ENCODE results near the gene CEBPG.

Gene CEBPG

DNA sequence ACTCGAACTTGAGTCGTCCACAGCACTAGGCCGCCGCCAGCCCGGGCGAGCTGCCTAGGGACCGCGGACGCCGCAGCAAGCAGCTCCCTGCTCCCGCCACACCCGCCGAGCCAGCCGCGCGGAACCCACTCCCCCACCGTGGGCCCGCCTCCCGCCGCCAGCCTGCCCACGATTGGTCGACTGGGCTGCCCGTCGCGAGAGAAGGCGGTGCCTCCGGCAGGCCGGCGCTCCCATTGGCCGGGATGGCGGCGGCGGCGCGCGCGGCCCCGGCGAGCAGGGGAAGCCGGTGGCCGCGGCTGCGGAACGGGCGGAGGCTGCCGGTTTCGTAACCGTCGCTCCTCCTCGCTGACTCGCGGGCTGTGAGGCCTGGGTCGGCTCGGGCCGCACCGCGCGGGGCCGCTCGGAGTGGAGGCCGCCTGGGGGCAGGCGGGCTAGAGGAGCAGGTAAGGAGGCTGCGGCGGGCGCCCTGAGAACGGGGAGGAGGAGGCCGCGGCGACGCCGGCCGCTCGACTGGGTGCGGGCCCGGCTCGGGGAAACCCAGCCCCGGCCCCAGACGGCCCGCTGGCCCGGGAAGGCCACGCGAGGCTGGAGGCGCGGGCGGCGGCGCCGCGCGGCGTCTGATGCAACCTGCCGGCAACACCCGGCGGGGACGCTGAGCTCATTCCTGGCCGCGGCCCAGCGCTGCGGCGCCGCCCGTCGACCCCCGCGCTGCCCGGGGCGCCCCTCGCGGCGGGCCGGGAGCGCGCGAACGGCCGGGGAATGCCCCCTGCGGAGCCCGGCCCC lies at the start of gene CEBPG:
CEBPG (plus strand) TSS at position 257 of the 783 bp plus-strand sequence. CDS start 5,531 bp downstream, outside the sequence.
- peak; percentile 71 to 78 for DNase-seq

DNA sequence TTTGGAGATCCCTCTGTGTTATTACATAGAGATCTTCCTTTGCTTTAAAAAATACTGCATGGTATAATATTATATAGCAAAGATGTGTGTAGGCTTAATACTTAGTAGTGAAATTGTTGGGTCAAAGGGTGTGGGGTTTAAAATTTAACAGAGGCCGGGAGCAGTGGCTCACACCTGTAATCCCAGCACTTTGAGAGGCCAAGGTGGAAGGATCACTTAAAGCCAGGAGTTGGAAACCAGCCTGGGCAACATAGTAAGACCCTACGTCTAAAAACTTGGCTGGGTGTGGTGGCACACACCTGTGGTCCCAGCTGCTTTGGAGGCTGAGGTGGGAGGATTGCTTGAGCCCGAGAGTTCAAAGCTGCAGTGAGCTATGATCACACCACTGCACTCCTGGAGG lies 48.9 kb upstream of the CEBPG start:
- DNase-seq: no peak

DNA sequence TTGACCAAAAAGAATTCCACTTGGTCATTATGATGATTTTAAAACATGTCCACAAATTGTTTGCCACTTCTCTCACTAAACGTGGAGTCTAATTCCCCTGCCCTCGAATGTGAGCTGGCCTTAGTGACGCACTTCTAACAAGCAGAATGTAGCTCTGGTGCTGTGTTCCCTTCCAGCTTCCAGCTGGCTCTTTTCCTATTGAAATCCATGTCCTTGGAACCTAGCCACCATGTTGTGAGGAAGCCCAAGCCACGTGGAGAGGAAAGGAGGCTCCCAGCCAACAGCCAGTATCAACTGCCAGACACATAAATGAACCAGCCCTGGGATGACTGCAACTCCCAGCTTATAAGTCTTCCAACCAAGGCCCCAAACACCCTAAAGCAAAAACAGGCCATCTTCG lies 47.6 kb upstream of the CEBPG start:
- DNase-seq: no peak

DNA sequence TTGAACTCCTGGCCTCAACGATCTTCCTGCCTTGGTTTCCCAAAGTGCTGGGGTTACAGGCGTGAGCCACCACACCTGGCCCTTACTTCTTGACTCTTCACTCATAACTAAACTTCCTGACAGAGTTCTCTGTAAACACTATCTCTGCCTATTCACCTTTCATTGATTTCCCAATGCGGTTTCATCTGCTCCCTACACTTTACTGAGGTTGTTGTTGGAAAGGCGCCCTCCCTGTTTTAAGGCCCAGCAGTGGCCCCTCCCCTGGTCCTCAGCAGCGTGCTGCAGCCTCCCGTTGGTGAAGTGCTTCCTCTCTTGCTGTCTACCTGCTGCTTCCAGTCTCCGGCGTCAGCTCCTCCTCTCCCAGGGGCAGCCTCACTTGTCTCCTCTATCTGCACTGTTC lies 44.4 kb upstream of the CEBPG start:
- no peak for DNase-seq

DNA sequence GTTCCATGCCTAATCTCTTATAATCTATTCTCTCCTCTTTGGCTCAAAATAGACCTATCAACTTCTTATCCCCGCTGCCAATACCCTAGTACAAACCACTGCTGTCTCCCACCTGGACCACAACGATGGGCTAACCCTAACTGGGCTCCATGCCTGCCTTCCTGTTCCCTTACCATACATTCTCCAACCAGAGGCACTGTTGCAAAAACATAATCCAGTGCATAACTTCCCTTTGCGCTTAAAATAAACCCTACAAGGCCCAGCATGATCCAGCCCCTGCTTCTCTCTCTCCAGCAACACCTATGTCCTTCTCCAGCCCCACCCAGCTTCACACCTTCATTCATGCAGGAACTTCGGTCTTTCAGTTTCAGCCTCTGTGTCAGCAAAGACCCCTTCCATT lies 43.8 kb upstream of the CEBPG start:
- DNase-seq: peak in 1 of 2 experiments; percentile 4

DNA sequence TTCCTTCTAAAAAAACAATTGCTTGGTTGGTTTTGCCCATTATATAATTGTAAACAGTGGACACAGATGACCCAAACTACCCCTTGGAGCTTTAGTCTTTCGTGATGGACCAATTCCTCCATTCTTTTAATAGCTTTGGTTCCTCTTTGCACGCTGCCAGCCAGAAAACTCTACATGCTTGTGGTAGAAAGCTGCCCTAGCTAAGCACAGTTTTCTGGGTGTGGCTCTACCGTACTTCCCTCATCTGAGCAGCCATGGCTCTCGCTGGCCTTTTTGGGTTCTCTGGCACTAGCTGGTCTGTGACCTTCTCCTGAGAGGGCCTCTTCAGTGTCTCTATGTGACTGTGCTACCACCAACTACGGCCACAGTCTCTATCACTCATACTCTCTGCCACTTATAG lies 41.3 kb upstream of the CEBPG start:
- DNase-seq: peak; percentile 49 to 51

DNA sequence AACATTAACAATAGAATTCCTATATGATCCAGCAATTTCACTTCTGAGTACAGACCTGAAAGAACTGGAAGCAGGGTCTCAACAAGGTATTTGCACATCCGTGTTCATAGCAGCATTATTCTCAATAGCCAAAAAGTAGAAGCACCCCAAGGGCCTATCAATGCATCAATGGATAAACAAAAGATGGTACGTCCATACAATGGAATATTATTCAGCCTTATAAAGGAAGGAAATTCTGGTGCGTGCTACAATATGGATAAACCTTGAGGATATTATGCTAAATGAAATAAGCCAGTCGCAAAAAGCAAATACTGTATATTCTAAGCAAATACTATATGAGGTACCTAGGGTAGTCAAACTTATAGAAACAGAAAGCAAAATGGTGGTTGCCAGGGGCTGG lies 40.4 kb upstream of the CEBPG start:
- DNase-seq: no peak

DNA sequence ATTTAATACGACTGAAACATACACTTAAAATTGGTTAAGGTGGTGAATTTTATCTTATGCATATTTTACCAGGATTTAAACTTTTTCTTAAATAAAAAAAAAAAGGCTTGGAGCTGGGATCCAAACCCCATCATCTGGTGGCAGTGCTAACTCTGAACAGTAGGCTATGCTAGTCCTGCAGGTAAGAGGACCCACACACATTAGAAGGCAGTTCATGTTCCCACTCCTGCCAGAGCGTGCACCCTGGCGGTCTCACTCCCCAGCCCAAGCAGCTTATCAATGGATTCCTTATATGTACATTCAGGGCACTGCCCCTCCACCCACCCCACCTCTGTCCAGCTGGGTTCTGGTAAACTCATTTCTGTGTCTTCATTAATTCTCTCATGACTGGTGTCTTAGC lies 39.9 kb upstream of the CEBPG start:
- DNase-seq: no peak

DNA sequence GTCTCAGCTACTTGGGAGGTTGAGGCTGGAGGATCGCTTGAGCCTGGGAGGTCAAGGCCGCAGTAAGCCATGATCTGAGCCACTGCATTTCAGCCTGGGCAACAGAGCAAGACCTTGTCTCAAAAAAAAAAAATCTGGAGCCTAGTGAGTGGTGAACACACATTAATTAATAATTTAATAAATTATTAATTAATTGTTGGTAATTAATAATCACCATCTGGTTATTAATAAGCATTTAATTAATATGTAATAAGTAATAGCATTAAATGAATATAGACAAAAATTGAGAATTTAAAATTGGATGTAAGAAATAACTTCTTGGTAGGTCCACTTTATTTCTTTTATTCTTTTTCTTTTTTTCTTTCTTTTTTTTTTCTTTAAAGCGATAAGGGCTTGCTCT lies 39.2 kb upstream of the CEBPG start:
- no peak for DNase-seq

DNA sequence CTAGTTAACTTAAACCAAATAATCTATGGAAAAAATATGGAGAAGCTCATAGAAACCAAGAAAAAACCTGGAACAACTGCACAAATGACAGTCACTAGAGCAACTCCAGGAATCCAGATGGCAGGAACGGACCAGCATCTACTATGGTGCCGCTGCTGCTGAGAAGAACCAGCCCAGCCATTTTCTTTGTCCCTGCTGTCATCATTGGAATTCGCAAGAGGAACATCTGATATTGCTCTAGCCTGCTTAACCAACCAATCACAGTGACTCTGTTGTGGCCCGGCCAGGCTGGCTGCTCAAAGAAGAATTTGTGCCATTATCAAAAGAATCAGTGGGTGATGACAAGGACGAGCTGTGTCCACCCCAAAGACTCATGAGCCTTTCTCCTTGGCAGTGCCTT lies 38.1 kb upstream of the CEBPG start:
- no peak for DNase-seq

DNA sequence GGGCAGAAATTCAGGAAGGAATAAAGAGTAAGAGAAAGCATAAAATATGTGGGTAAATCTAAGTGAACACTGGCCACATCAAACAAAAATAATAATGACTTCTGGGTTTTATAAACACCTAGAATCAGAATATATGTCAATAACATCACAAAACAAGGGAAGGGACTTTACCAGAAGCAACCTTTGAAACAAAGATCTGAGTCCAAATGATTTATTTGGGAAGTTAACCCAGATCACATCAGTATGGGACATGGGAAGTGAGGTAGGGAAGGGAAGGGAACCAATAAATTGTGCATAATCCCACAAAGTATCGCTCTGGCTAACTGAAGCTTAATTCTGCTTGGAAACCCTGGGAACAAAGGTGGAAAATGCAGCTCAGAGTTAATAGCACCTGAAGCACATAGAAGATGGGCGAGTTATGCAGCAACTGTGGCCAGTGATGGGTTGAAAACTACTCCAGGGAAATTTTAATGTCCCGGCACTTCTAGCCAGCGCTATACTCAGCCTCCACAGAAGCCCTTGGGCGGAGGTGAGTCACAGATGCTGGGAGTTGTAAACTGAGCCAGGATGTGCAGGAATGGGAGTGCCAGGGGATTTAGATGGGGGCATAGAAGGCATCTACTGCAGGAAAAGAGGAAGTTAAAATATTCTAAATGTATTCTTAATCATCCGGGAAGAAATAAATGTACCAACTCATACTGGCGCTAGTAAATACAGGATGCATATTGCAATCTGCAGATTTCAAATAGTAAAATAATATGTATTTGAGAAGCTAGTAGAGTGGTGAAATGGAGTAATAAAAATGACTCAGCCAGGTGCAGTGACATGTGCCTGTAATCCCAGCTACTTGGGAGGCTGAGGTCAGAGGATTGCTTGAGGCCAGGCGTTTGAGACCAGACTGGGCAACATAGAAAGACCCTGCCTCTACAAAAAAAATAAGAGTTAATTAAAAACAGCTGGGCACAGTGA lies 34.2 kb upstream of the CEBPG start:
- DNase-seq: no peak

DNA sequence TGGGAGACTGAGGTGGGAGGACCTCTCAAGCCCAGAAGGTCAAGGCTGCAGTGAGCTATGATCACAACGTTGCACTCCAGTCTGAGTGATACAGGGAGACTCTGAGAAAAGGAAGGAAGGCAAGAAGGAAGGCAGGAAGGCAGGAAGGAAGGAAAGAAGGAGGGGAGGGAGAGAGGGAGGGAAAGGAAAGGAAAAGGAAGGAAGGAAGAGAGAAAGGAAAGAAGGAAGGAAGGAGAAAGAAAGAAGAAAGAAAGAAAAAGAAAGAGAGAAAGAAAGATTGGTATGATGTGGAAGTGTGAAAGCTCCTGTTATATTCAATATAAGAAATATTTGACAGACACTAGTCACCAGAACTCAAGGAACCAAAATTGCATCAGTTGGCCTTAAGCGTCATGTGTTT lies 32.5 kb upstream of the CEBPG start:
- no peak for DNase-seq

DNA sequence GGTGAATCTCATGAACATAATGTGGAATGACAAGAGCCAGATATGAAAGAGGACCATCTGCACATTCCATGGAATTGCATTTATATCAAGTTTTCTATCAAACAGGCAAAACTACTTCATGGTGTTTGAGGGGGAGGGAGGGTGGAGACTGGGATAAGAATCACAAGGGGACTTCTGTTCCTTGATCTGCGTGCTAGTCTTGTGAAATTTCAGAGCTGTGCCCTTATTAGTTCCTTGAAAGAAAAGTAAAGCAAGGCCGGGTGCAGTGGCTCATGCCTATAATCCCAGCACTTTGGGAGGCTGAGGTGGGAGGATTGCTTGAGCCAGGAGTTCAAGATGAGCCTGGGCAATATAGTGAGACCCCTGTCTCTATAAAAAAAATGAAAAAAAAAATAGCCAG lies 30.2 kb upstream of the CEBPG start:
- DNase-seq: no peak

DNA sequence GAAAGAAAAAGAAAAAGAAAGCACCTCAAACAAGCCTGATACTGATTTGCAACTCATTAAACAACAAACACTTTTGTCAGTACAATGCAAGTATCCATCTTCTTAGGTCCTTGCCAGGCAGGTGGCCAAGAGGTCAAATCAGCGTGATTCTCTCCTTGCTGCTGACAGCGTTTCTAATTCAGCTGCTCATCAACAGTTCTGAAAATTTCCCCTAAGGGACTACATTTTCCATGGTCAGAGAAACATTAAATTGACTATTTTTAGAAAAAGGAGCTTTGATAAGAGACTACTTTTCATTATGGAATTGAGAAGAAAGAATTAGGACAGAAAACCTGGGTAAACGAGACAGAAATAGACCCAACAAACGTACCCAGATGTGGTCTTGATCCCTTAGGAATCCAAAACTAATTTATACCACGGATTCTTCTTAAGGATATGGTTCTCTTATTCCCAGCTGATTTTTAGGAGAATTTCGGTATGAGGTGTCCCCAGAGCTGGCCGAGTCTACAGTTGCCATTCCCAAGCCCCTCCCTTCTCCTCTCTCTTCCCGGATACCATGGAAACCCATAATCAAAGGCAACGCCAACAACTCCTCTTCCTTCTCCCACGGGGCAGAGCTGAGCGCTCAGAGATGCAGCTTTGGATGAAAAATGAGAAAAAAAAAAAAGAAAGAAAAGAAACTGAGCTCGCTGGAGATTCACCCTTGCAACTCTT lies 29.5 kb upstream of the CEBPG start:
- no peak for DNase-seq

DNA sequence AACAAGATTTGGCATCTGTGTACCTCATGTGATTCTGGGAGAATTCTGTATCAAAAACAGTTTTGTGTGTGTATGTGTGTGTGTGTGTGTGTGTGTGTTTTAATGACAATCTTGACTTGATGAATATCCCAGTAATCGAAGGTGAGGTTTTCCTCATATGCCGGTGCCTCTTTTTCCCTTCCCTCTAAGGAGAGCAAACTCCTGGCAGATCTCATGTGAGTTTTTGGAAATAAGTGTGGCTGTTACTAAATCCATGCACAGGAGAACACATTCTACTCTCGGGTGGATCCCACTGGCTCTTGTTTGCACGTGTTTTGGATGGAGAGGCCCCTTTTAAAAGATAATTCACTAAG lies 29.0 kb upstream of the CEBPG start:
- DNase-seq: no peak

DNA sequence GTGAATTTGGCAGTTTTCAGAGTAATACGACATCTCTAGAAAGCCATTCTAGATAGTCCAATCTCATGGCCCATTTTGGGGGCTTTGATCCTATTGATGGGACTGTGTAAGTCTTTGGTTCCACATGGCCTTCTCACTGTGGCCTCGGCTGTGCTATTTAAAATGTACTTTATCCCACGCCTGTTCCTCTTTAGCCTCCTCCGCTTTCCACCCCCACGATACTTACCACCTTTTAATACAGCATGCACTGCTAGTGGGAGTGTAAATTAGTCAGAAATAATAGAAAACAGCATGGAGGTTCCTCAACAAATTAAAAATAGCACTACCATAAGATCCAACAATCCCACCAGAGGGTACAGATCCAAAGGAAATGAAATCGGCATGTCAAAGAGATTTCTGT lies 28.3 kb upstream of the CEBPG start:
- no peak for DNase-seq

DNA sequence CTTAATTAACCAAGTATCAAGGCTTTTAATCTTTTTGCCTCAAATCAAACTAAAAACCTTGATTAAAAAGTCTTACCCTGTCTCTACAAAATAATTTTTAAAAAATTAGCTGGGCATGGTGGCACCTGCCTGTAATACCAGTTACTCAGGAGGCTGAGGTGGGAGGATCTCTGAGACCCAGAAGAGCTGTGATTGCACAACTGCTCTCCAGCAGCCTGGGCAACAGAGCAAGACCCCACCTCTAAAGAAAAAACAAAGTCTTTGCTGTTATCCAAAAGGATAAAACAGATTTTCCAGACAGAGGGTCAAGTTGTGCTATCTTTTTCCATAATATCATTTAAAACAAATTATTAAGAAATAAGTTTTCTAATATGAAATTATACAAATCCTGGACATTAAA lies 26.8 kb upstream of the CEBPG start:
- no peak for DNase-seq

DNA sequence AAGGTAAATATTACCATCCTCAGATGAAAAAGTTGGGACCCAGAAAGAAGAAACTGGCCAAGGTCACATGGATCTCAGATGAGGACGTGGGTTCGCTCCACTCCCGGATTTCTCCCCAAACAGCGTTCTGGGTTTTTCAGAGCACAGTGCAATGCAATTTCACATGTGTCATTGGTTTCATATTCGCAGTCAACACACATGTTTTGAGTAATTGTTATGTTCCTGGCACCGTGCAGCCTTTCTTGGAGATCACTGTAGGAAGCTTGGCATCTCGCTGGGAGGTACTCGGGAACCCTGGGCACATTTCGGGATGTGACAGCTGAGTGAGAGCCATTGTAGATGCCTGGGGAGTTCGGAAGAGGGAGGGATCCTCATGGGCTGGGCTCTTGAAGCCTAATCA lies 26.2 kb upstream of the CEBPG start:
- DNase-seq: no peak

DNA sequence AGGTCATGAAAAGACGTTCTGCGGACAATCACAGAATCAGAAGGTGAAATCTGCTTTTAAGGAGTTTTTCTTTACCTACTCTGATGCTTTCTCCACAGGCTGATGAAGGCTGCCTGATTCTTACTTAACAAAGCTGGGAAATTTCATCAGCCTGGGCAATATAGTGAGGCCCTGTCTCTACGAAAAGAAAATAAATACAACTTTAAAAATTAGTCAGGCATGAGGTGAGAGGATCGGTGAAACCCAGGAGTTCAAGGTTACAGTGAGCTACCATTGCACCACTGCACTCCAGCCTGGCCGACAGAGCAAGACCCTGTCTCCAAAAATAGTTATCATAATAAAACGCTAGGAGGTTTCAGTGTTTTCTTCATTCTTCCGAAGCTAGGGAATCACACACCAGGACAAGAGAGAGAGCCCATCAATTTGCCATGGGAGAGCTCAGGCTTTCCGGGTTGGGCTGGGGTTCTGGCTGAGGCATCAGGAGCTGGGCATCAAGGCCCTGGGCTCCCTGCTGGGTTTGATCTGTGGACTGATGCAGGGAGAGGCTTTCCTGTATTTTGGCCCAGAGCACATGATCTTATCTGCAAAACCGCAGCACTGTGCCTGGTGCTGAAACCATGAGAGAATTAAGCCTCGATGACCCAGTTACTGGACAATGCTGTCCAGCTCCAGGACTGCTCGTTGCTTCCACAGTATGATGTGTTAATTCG lies 25.1 kb upstream of the CEBPG start:
- DNase-seq: no peak

DNA sequence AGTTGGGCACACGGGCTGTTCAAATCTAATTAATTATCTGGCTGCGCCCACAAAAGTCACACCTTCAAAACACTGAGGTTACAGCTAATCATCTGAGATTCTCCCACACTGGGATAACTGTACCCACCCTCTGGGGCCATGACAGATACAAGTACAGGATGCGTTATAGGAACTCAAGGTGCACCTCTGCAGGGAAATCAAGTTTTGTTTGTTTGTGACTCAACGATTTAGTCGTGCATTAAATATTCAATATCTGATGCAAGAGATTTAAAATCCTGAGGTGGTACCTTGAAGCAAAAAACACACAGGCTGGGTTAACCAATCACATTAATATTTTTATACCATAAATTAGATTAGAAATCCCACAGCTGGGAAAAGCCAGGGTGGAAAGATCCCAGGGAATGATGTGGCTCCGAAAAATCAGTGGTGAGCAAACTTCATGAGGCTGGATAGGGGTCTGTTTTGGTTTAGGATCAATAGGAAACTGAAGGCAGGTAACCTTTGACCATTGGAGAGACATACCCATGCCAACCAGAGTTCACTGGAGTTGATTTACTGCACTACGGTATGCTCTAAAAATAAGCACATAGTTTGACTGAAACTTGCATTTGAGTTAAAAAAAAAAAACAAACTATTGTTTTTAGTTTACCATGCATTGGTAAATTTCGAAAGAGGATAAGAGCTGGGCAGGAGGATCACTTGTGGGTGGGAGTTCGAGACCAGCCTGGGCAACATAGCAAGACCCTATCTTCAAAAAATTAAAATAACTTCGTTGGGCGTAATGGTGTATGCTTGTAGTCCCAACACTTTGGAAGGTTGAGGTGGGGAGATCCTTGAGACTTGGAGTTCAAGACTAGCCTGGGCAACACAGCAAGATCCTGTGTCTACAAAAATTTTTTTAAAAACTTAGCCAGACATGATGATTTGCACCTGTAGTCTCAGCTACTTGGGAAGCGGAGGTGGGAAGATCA lies 23.9 kb upstream of the CEBPG start:
- no peak for DNase-seq

DNA sequence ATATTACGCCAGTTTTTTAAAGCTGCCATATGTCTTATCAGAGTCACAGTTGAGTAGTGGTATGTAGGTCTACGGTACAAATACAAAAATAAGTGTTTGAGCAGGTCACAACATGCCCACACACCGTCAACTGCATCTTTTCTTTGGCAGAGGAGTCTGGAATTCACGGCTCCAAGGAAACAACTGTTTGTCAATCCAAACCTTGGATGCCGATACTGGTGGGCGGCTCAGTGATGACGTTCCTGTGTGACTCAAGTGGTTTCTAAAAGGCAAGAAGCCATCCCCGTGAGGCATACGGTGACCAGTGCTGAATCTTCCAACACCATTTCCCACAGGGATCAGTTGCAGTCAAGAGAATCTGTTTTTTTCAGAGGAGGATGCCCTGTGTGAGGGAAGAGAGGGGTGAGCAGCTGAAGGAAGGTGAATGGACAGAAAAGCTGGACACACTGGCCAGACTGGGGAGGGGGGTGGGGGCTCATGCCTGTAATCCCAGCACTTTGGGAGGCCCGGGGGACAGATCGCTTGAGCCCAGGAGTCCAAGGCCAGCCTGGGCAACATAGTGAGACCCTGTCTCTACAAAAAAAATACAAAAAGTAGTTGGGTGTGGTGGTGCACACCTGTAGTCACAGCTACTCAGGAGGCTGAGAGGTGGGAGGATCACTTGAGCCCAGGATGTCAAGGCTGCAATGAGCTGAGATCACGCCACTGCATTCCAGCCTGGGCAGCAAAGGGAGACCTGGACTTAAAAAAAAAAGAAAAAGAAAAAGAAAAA lies 22.8 kb upstream of the CEBPG start:
- no peak for DNase-seq

Data from AML-193 (cell line).